ENCODE measurements around the gene MINDY4B. TPM values are rescaled to one million over a fixed set of nuclear protein-coding genes. Genes with fewer than 3 reads are reported as not detected.
A peak's percentile ranks its signal among the peaks of the same experiment; 100 is the strongest.

MINDY4B gene
- total RNA-seq, 3 donors from 2014 or later: not detected

GRCh38 chr3:150847433-150847832, 57.8 kb downstream of the MINDY4B start:
- Mint-ChIP-seq H3K9me3 (no peaks in the 10 kb centered on the region), H3K27me3 (ENCODE audit: low read depth) (peaks cover 16% of the 10 kb centered on the region), H3K36me3 (ENCODE audit: insufficient read depth) (no peaks in the 10 kb centered on the region), H3K4me3 (no peak overlapping the region), H3K4me1 (ENCODE audit: low read depth) (no peaks in the 10 kb centered on the region)
- ATAC-seq: no peak
- DNase-seq: no peak

GRCh38 chr3:150844484-150844883, 60.8 kb downstream of the MINDY4B start:
- peaks cover 24% of the 10 kb centered on the region for H3K27me3 Mint-ChIP-seq (ENCODE audit: low read depth)
- DNase-seq (no peak), ATAC-seq (no peak)
- H3K36me3 Mint-ChIP-seq (ENCODE audit: insufficient read depth): no peaks in the 10 kb centered on the region
- no peak overlapping the region for H3K4me3 Mint-ChIP-seq
- H3K9me3 Mint-ChIP-seq: no peaks in the 10 kb centered on the region
- H3K4me1 Mint-ChIP-seq (ENCODE audit: low read depth): no peaks in the 10 kb centered on the region

- no peaks in the 10 kb centered on the region for H3K36me3 Mint-ChIP-seq (ENCODE audit: insufficient read depth)
- no peak overlapping the region for H3K4me3 Mint-ChIP-seq
- H3K9me3 Mint-ChIP-seq: no peaks in the 10 kb centered on the region
- DNase-seq (no peak), ATAC-seq (no peak)
- H3K27me3 Mint-ChIP-seq (ENCODE audit: low read depth): peaks cover 24% of the 10 kb centered on the region
- no peaks in the 10 kb centered on the region for H3K4me1 Mint-ChIP-seq (ENCODE audit: low read depth)
These were observed 62.0 kb downstream of the MINDY4B start for GRCh38 chr3:150843241-150843640.

- Mint-ChIP-seq H3K27me3 (ENCODE audit: low read depth) (peaks cover 27% of the 10 kb centered on the region), H3K36me3 (ENCODE audit: insufficient read depth) (no peaks in the 10 kb centered on the region), H3K9me3 (no peaks in the 10 kb centered on the region), H3K4me1 (ENCODE audit: low read depth) (no peaks in the 10 kb centered on the region), H3K4me3 (no peak overlapping the region)
- DNase-seq: no peak
- no peak for ATAC-seq
These were observed 64.3 kb downstream of the MINDY4B start for GRCh38 chr3:150840802-150841515.

- H3K4me3 Mint-ChIP-seq: no peak overlapping the region
- H3K9me3 Mint-ChIP-seq: no peaks in the 10 kb centered on the region
- no peak for DNase-seq
- ATAC-seq: no peak
- H3K36me3 Mint-ChIP-seq (ENCODE audit: insufficient read depth): no peaks in the 10 kb centered on the region
- H3K27me3 Mint-ChIP-seq (ENCODE audit: low read depth): no peaks in the 10 kb centered on the region
- H3K4me1 Mint-ChIP-seq (ENCODE audit: low read depth): no peaks in the 10 kb centered on the region
These were observed 74.5 kb downstream of the MINDY4B start for GRCh38 chr3:150830745-150831144.

- peak; percentile 60 to 77 for ATAC-seq
These were observed 75.1 kb downstream of the MINDY4B start for GRCh38 chr3:150830094-150830681.

GRCh38 chr3:150829408-150829807, 75.8 kb downstream of the MINDY4B start:
- Mint-ChIP-seq H3K36me3 (ENCODE audit: insufficient read depth) (no peaks in the 10 kb centered on the region), H3K4me3 (no peak overlapping the region), H3K27me3 (ENCODE audit: low read depth) (no peaks in the 10 kb centered on the region), H3K9me3 (no peaks in the 10 kb centered on the region), H3K4me1 (ENCODE audit: low read depth) (no peaks in the 10 kb centered on the region)
- DNase-seq: no peak
- ATAC-seq: no peak

More at GRCh38 chr3:150830094-150830681, 75.1 kb downstream of the MINDY4B start:
- Mint-ChIP-seq H3K27me3 (ENCODE audit: low read depth) (no peaks in the 10 kb centered on the region), H3K4me1 (ENCODE audit: low read depth) (no peaks in the 10 kb centered on the region), H3K36me3 (ENCODE audit: insufficient read depth) (no peaks in the 10 kb centered on the region), H3K4me3 (no peak overlapping the region), H3K9me3 (no peaks in the 10 kb centered on the region)
- DNase-seq: no peak

GRCh38 chr3:150828997-150829396, 76.2 kb downstream of the MINDY4B start:
- H3K27me3 Mint-ChIP-seq (ENCODE audit: low read depth): no peaks in the 10 kb centered on the region
- H3K4me3 Mint-ChIP-seq: no peak overlapping the region
- no peaks in the 10 kb centered on the region for H3K4me1 Mint-ChIP-seq (ENCODE audit: low read depth)
- DNase-seq (no peak), ATAC-seq (no peak)
- no peaks in the 10 kb centered on the region for H3K9me3 Mint-ChIP-seq
- no peaks in the 10 kb centered on the region for H3K36me3 Mint-ChIP-seq (ENCODE audit: insufficient read depth)

- no peak for ATAC-seq
These were observed 77.0 kb downstream of the MINDY4B start for GRCh38 chr3:150828261-150828660.

GRCh38 chr3:150826466-150827282, 78.6 kb downstream of the MINDY4B start:
- H3K9me3 Mint-ChIP-seq: no peaks in the 10 kb centered on the region
- H3K4me3 Mint-ChIP-seq: no peak overlapping the region

More at GRCh38 chr3:150828261-150828660, 77.0 kb downstream of the MINDY4B start:
- DNase-seq: no peak
- Mint-ChIP-seq H3K36me3 (ENCODE audit: insufficient read depth) (no peaks in the 10 kb centered on the region), H3K4me1 (ENCODE audit: low read depth) (no peaks in the 10 kb centered on the region), H3K9me3 (no peaks in the 10 kb centered on the region), H3K4me3 (no peak overlapping the region), H3K27me3 (ENCODE audit: low read depth) (no peaks in the 10 kb centered on the region)

GRCh38 chr3:150825916-150826377, 79.3 kb downstream of the MINDY4B start:
- Mint-ChIP-seq H3K36me3 (ENCODE audit: insufficient read depth) (no peaks in the 10 kb centered on the region), H3K9me3 (no peaks in the 10 kb centered on the region), H3K4me3 (no peak overlapping the region), H3K4me1 (ENCODE audit: low read depth) (no peaks in the 10 kb centered on the region), H3K27me3 (ENCODE audit: low read depth) (no peaks in the 10 kb centered on the region)
- ATAC-seq (no peak), DNase-seq (no peak)

More at GRCh38 chr3:150826466-150827282, 78.6 kb downstream of the MINDY4B start:
- Mint-ChIP-seq H3K36me3 (ENCODE audit: insufficient read depth) (no peaks in the 10 kb centered on the region), H3K4me1 (ENCODE audit: low read depth) (no peaks in the 10 kb centered on the region), H3K27me3 (ENCODE audit: low read depth) (no peaks in the 10 kb centered on the region)
- no peak for DNase-seq
- ATAC-seq: no peak

- Mint-ChIP-seq H3K4me3 (no peak overlapping the region), H3K36me3 (ENCODE audit: insufficient read depth) (no peaks in the 10 kb centered on the region), H3K4me1 (ENCODE audit: low read depth) (no peaks in the 10 kb centered on the region), H3K27me3 (ENCODE audit: low read depth) (no peaks in the 10 kb centered on the region), H3K9me3 (no peaks in the 10 kb centered on the region)
- DNase-seq (no peak), ATAC-seq (peak in 1 of 2 donors; percentile 25)
These were observed 79.9 kb downstream of the MINDY4B start for GRCh38 chr3:150825192-150825915.

GRCh38 chr3:150823277-150823676, 82.0 kb downstream of the MINDY4B start:
- Mint-ChIP-seq H3K36me3 (ENCODE audit: insufficient read depth) (no peaks in the 10 kb centered on the region), H3K4me3 (no peak overlapping the region), H3K4me1 (ENCODE audit: low read depth) (no peaks in the 10 kb centered on the region), H3K27me3 (ENCODE audit: low read depth) (no peaks in the 10 kb centered on the region), H3K9me3 (no peaks in the 10 kb centered on the region)
- ATAC-seq (no peak), DNase-seq (no peak)

- no peaks in the 10 kb centered on the region for H3K9me3 Mint-ChIP-seq
- DNase-seq (no peak), ATAC-seq (no peak)
- H3K36me3 Mint-ChIP-seq (ENCODE audit: insufficient read depth): no peaks in the 10 kb centered on the region
- H3K4me1 Mint-ChIP-seq (ENCODE audit: low read depth): no peaks in the 10 kb centered on the region
- H3K4me3 Mint-ChIP-seq: no peak overlapping the region
- no peaks in the 10 kb centered on the region for H3K27me3 Mint-ChIP-seq (ENCODE audit: low read depth)
These were observed 82.6 kb downstream of the MINDY4B start for GRCh38 chr3:150822636-150823035.
